GM21528 (cell line): ENCODE results near the gene TMEFF1.
"Not testable (repeated sequence)": the region's sequence is repeated elsewhere in the genome, so short reads cannot be mapped to it uniquely, and the experiment has no call there.

ENCODE experiments used
- ATAC-seq: cut with Tn5 transposase; IDR thresholded peaks from one replicate; pipeline ENCODE4 v1.9.1; 2021; ENCODE audit warnings: mild to moderate bottlenecking, moderate library complexity; ENCODE audit not compliant: unreplicated experiment, low FRiP score

The TMEFF1 gene

GRCh38 chr9:100486479-100487176 is 13.7 kb downstream of the TMEFF1 start:
- ATAC-seq = no peak

GRCh38 chr9:100488177-100488576 is 15.2 kb downstream of the TMEFF1 start:
- no peak for ATAC-seq

GRCh38 chr9:100489836-100490235 is 16.9 kb downstream of the TMEFF1 start:
- ATAC-seq = no peak

GRCh38 chr9:100492952-100493351 is 20.0 kb downstream of the TMEFF1 start:
- ATAC-seq = no peak

GRCh38 chr9:100498592-100498991 is 25.6 kb downstream of the TMEFF1 start:
- ATAC-seq = no peak

- ATAC-seq = no peak
Measured at GRCh38 chr9:100499460-100499859, 26.5 kb downstream of the TMEFF1 start.

- no peak for ATAC-seq
Measured at GRCh38 chr9:100499866-100500265, 26.9 kb downstream of the TMEFF1 start.

GRCh38 chr9:100505564-100506159 is 32.7 kb downstream of the TMEFF1 start:
- ATAC-seq = peak; percentile 68

- not testable (repeated sequence) for ATAC-seq
Measured at GRCh38 chr9:100507350-100507749, 34.4 kb downstream of the TMEFF1 start.

GRCh38 chr9:100511205-100511604 is 38.3 kb downstream of the TMEFF1 start:
- no peak for ATAC-seq

GRCh38 chr9:100515578-100516494 is 42.9 kb downstream of the TMEFF1 start:
- no peak for ATAC-seq

- no peak for ATAC-seq
Measured at GRCh38 chr9:100521282-100521681, 48.3 kb downstream of the TMEFF1 start.

GRCh38 chr9:100525563-100525962 is 52.6 kb downstream of the TMEFF1 start:
- ATAC-seq = no peak

GRCh38 chr9:100527180-100527794 is 54.3 kb downstream of the TMEFF1 start:
- ATAC-seq = not testable (repeated sequence)

GRCh38 chr9:100534401-100534800 is 61.5 kb downstream of the TMEFF1 start:
- no peak for ATAC-seq

- ATAC-seq = no peak
Measured at GRCh38 chr9:100540327-100540726, 67.4 kb downstream of the TMEFF1 start.

GRCh38 chr9:100549048-100549447 is 76.1 kb downstream of the TMEFF1 start:
- ATAC-seq = no peak

GRCh38 chr9:100554935-100555401 is 82.0 kb downstream of the TMEFF1 start:
- ATAC-seq = peak; percentile 50

- peak; percentile 70 for ATAC-seq
Measured at GRCh38 chr9:100555471-100555870, 82.5 kb downstream of the TMEFF1 start.

GRCh38 chr9:100557053-100557452 is 84.1 kb downstream of the TMEFF1 start:
- no peak for ATAC-seq

GRCh38 chr9:100561256-100561655 is 88.3 kb downstream of the TMEFF1 start:
- ATAC-seq = no peak
